Measurements from ENCODE around the gene PPDPF.

PPDPF gene

GRCh38 chr20:63537525-63538203 lies 17.1 kb downstream of the PPDPF start:
- DNase-seq (ENCODE audit: low read depth, low spot score): peak; percentile 64

- DNase-seq (ENCODE audit: low read depth, low spot score): no peak
Measured at GRCh38 chr20:63538204-63539091, 17.9 kb downstream of the PPDPF start.

GRCh38 chr20:63539092-63539430 lies 18.5 kb downstream of the PPDPF start:
- no peak for DNase-seq (ENCODE audit: low read depth, low spot score)

DNA sequence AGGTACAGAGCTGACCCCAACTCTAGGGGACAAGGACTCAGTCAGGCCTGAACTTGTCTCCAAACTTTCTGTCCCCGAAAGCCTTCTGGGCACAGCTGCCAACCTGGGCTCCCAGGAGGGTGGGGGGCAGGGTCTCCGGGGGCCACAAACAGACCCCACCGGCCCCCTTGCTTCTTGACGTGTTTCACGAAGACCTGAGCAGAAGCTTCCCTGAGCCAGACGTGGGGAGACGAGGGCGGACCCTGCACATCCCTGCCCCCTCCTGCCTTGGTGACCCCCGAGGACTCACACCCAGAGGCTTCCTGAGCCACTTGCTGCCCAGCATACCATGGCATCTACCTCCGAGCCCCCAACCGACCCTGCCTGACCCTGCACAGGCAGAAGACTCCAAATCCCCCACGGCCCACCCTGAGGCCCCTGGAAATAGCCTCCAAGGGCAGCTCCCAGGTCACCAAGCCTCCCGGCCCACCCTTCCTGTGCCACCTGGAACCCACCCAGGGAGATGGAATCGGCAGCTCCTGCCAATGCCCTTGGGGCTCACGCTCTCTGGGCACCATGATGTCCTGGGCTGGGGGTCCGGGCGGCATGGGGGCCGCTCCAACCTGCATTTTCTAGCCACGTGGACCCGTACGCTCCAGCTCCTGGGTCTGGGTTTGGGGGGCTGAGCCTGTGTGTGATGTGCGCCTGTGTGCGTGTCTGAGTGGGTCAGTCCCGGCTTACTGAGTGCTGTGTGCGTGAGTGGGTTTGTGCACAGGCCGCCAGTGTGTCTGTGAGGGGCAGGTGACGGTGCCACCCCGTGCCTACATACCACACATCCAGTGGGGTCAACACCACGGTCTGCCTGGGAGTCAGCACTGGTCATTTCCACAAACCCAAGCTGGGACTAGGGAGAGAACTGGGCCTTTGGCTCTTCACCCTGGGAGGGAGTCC lies 19.1 kb downstream of the PPDPF start:
- DNase-seq (ENCODE audit: low read depth, low spot score): no peak

DNA sequence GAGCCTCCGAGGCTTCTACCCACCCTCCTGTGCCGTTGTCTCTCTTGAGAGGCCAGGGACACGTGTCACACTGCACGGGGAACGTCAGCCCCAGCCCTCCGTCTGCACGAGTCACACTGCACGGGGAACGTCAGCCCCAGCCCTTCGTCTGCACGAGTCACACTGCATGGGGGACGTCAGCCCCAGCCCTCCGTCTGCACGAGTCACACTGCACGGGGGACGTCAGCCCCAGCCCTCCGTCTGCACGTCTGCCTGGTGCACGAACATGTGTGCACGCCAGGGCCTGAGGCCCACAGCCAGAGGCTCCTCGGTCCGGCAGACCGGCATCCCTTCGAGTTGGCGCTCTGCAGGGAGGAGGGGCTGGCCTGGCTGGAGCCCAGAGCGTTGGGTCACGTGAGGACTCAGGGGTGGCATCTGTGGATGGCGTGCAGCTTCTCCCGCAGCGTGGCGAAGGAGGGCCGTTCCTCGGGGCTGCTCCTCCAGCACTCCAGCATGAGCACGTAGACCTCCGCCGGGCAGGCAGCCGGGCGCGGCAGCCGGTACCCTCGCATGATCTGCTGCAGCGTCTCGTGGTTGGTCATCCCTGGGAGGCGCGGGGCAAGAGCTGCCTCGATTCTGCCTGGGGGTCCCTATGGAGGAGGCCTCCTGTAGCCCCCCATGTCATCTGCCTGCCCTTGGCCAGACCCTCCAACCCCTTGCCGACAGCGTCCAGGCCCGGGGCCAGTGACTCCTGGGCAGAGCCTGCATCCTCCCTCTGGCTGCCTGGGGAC lies 20.0 kb downstream of the PPDPF start:
- DNase-seq (ENCODE audit: low read depth, low spot score): no peak

- DNase-seq (ENCODE audit: low read depth, low spot score): no peak
Measured at GRCh38 chr20:63541371-63541770, 20.8 kb downstream of the PPDPF start.

GRCh38 chr20:63542031-63542559 lies 21.5 kb downstream of the PPDPF start:
- DNase-seq (ENCODE audit: low read depth, low spot score): no peak

DNA sequence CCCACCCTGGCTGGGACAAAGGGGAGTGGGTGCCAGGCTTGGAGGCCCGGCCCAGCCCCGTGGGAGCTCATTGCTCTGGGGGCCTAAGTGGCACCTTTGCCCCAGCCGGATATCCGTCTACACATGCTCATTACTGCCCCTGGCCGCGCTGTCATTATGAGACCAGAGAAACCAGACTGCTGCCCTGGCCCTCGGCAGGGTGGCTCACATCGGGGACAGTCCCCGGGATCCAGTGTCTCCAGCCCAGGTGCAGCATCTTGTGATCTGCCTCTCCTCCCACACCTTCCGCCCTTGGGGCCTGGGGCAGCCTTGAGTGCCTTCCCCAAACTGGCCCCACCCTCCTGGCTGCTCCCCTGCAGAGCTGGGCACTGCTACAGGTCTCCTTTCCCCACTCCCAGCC lies 22.1 kb downstream of the PPDPF start:
- no peak for DNase-seq (ENCODE audit: low read depth, low spot score)

GRCh38 chr20:63543131-63543530 lies 22.6 kb downstream of the PPDPF start:
- DNase-seq (ENCODE audit: low read depth, low spot score): no peak

DNA sequence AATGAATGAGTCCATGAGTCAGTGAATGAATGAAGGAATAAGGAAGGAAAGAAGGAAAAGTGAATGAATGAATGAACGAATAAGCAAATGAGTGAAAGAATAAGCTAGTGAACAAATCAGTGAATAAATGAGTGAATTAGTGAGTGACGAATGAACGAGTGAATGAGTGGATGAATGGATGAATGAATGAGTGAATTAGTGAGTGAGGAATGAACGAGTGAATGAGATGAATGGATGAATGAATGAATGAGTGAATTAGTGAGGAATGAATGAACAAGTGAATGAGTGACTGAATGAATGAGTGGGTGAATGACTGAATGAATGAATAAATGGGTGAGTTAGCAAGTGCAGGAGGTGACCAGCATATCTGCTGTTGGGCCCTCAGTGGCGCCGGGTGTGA lies 23.2 kb downstream of the PPDPF start:
- no peak for DNase-seq (ENCODE audit: low read depth, low spot score)

- DNase-seq (ENCODE audit: low read depth, low spot score): no peak
Measured at GRCh38 chr20:63544241-63544957, 23.8 kb downstream of the PPDPF start.

DNA sequence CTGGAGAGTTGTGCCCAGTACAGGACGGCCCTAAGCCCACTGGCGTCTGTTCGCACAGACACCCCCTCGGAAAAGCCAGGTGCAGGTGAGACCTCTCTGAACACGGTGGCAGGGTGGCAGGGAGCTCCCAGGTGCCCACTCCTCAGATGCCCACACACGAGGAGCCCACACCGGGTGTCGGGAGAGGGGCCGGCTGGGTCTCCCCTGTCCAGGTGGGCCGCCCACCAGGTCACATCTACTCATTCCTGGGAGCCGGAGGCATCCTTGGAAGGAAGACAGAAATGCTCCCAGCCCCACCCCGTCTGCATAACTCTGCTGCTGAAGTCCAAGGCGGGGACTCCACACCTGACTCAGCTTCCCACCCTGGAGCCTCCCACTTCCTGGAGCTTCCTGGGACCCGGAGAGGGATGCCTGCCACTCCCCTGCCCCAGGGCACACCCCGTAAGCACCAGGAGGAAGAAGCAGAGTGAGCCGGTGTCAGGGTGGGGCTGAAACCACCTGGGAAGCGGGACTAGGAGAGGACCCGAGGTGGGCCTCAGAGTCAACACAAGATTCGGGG lies 24.5 kb downstream of the PPDPF start:
- no peak for DNase-seq (ENCODE audit: low read depth, low spot score)

DNA sequence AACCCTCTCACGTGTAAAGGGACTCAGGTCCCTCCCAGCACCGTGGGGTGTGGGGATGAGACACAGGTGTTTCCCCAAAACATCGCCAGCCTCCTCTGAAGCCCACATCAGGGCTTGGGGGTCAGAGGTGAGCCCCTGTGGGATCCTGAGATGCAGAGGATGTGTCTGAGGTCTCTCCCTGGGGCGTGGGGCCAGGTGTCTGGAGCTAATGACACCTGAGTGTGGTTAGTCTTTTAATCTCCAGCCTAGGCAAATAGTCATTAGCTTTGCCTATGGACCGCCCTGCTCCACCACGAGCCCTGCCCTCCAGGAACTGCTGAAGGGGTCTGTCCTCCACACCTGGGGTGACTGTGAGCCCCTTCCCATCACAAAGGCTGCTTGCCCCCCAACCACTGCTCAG lies 25.2 kb downstream of the PPDPF start:
- DNase-seq (ENCODE audit: low read depth, low spot score): no peak

GRCh38 chr20:63546256-63546955 lies 25.8 kb downstream of the PPDPF start:
- no peak for DNase-seq (ENCODE audit: low read depth, low spot score)

DNA sequence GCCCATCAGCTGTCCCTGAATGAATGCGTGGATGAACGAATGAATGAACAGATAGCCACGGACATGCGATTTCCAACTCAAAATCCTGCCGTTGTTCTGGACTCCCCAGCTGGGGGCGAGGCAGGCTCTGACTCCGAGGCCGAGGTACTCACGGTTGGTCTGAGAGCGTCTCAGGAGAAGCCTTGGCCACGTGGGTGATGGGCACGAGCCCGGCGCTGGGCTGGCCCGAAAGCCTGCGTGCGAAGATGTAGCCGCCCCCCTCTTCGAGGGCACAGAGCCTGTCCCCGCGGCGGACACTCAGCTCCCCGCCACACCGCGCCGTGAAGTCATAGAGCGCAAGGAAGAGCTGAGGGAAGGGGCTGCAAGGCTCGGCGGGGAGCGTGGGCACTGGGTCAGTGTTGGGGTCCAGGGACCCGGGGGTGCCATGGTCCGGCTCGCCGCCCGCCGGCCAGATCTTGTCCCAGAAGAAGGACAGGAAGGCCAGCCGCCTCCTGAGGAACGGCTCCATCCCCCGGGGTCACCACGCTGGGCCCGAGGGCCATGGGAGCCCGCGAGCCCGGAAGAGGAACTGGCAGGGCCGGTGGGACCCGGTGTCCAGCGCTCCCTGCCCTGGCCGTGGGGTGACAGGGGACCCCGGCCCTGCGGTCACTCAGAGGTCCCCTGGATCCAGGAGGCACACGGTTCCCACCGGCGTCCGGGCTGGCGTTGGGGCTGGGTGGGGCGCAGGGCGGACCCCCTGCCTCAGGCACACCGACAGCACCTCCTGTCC lies 26.6 kb downstream of the PPDPF start:
- no peak for DNase-seq (ENCODE audit: low read depth, low spot score)

GRCh38 chr20:63547725-63548480 lies 27.3 kb downstream of the PPDPF start, which contains the start of gene SRMS:
SRMS (minus strand) TSS chr20:63547749; CDS start chr20:63547463, 286 bp downstream.
- DNase-seq (ENCODE audit: low read depth, low spot score): no peak

DNA sequence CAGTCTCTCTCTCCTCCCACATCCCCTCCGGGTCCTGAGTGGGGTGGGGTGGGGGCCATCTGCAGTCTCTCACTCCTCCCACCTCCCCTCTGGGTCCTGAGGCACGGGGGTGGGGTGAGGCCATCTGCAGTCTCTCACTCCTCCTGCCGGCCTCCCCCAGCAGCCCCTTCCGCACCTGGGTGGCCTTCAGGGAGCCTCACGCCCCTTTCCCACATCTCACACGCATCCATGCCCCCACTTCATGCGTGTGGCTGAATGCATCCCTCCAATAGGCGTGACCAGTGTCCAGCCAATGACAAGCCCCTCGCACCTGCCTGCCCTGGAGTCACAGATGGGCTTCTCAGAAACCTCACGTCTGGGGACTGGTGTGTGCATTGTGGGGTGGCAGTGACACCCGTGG lies 28.0 kb downstream of the PPDPF start:
- DNase-seq (ENCODE audit: low read depth, low spot score): no peak

- no peak for DNase-seq (ENCODE audit: low read depth, low spot score)
Measured at GRCh38 chr20:63549019-63549418, 28.5 kb downstream of the PPDPF start.
